Kidney capillary endothelial cell (primary cell): Measurements from ENCODE around the gene DMD.
"Not testable (repeated sequence)": the region's sequence is repeated elsewhere in the genome, so short reads cannot be mapped to it uniquely, and the experiment has no call there.

ENCODE experiments used
- DNase-seq: peaks from one replicate; pipeline ENCODE4 v3.0.0-alpha.2; 2018; ENCODE audit warnings: low spot score

The DMD gene

DNA sequence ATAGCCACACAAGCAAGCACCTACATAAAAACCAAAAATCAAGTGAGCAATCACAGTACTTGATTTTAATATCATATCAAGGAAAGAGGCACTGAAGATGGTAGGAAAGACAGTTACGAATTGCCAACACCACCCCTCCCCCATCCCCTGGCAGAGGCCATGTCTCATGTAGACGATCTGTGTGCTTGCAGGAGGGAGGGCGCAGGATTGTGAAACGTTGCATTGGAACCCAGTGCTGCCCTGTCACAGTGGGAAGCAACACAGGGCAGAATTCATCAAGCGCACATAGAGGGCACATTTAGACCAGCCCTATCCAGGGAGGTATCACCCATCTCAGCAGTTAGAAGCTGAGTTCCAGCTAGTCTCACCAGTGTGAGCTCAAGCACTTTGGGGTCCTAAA lies 359.8 kb downstream of the DMD start:
- DNase-seq: no peak

DNA sequence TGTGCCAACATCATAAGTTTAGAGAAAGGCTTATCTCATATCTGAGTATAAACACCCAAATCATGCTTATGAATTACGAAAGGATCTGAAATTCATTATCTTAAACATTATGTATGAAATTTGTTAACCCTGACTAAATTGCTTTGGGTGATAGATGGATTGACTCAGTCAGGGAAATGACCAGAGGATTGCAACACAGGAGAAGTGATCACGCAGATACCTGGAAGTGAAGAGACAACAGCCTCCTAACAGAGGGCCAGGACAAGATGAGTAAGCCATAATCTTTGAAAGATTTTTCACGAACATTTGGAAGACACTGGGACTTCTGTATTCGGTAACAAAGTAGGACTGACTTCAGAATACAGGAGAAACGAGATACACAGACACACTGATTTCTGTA lies 363.4 kb downstream of the DMD start:
- no peak for DNase-seq

DNA sequence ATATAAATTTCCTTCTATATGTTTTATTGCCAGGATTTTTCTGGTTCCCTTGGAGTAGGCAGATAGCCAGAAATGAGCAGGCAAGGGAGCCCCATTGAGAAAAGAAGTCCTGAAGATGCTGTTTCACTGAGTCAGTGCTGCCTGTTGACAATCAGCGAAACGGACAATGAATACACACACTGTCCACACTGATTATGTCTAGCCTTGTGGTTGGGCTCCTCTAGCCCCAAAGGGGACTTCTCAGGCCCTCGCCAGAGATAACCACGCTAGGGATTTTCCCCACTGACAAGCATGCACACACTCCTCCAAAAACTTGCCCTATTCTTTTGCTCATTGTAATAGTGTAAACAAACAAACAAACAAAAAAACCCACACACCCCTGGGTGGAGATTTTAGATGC lies 369.3 kb downstream of the DMD start:
- no peak for DNase-seq

DNA sequence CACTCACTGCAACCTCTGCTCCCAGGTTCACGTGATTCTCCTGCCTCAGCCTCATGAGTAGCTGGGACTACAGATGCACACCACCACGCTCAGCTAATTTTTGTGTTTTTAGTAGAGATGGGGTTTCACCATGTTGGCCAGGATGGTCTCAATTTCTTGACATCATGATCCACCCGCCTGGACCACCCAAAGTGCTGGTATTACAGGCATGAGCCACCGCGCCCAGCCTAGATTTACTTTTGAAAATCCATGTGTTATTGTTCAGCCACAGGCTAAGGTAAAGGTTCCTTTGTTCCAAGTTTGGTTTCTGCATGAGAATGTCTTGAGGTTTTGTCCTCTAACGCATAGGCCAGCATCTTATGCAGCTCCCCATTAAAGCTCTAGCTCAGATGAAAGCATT lies 371.6 kb downstream of the DMD start:
- no peak for DNase-seq

DNA sequence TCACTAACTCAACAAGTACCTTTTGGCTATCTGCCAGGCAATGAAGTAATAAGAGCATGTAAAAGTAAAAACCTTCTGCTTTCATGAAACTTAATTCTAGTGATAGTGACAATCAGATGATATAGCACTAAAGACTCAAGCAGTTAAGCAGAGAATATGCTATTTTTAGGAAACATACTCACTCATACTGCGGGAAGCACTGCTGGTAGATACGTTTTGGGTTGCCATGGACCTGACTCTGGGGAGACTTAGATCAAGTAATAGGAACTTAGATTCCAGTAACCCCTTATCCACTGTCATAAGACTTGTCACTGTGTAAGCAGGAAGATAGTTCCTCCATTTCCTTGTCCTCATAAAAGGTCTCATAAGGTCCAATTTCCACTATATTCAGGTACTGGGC lies 386.3 kb downstream of the DMD start:
- no peak for DNase-seq

DNA sequence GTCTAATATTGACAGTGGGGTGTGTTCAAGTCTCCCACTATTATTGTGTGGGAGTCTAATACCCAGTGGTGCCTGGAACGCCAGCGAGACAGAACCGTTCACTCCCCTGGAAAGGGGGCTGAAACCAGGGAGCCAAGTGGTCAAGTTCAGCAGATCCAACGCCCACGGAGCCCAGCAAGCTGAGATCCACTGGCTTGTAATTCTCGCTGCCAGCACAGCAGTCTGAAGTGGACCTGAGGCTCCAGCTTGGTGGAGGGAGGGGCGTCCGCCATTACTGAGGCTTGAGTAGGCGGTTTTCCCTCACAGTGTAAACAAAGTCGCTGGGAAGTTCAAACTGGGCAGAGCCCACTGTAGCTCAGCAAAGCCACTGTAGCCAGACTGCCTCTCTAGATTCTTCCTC lies 407.3 kb downstream of the DMD start:
- DNase-seq: no peak

DNA sequence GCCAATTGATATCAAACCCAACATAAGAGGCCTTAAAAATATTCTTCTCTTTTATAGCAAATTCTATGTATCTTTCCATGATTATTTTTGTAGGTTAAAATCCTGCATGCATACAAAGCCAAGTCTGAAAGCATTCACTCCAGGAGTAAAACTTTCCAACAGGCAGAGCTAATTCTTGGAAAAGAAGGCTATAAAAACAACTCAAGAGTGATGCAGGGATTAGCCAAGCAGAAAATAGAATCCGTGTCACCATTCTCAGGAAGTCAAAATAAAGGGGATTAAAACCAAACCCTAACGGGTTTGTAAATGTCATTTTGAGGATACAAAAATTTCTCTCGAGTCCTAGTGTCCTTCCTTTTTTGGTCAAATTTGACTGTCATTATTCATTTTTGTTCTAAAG lies 412.4 kb downstream of the DMD start:
- DNase-seq: no peak

DNA sequence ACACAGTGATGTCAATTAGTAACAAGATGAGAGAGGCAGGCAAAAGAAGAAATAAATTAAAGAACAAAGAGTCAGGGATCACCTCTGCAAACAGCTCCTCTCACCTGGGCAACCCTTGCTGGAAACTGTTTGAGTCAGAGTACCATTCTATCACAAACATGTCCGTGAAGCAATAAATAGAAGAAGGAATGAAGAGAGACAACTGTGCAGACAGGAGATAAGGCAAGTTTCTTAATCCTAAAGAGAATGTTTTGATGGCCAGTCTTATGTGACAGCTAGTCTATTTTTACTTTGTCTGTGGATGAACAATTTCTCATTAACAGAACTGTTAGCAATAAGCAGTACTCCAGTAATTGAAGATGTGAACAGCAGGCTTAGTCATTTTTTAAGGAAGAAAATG lies 422.4 kb downstream of the DMD start:
- no peak for DNase-seq

DNA sequence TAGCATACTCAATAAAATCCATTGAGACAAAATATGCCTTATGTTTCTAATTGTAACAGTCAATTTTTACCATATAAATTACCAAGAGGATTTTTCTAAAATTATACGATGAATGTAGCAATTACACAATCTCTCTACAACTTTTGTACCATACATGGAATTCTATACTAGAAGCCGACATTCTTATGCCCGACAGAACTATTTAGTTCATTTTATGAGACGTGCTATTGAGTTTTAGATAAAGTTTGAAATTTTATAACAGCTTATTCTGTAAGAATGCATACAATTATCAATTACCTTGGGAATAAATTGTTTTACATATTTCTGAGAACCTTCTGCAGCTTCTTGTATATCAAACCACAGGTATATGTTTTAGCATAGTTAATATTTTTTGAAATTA lies 431.2 kb downstream of the DMD start:
- DNase-seq: no peak

DNA sequence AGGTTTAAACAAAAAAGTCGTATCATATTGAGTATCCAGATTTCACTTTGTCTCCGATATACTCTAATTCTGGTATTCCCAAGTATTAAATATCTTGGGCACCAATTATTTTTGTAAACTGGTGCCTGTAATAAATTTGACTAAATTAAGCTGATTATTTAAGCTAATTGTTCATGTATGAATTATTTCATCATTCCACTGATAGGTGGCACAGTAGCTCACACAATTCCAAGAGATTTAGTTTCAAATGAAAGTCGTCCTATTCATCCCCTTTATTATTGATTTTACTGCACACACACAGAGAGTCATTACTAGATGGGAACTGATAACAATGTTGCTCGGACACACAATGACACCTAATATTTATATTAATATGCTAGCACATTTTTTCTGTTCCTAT lies 432.4 kb downstream of the DMD start:
- DNase-seq: no peak

DNA sequence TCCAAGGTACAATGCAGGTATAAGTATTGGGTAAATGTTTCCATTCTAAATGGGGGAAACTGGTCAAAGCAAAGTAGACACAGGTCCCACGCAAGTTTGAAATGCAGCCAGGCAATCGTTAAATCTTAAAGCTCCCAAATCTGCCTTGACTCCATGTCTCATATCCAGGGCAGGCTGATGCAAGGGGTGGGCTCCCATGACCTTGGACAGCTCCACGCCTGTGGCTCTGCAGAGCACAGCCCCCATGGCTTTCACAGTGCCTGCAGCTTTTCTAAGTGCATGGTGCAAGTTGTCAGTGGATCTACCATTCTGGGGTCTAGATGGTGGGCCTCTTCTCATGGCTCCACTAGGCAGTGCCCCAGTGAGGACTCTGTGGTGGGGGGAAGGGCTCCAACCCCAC lies 436.4 kb downstream of the DMD start:
- DNase-seq: no peak

DNA sequence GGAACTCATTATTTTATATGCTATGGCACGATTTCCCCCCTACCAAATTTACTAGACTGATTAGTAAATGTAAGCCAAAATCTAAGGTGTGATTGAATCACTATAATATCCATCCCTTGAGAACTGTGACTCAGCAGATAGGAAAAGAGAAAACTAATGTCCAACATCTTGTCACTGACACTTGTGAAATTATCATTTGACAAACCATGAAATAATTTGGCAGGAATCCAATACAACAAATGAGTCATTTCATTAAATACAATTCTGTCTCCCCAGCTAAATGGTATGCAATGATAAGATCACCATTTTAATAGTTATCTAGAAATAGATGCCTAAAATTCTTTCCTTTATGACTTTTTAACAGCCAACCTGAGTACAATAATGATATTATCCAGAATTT lies 462.3 kb downstream of the DMD start:
- no peak for DNase-seq

DNA sequence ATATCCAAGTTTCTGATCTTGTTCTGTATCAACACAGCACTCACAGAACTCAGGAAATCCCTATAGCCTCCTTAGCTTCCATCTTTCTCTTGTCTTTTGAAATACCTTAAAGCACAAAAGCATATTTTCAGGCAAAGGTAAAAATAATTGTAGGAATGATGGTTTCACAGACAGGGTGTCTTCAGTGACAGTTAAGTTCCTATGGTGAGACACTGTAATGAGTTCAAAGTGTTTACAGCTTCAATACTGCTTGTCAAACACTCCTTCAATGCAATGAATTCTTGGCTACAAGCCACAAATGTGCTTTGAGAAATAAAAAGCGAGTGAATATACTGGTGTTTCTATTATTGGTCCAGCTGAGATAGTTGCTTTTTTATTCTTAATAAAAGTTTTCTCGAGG lies 466.0 kb downstream of the DMD start:
- no peak for DNase-seq

DNA sequence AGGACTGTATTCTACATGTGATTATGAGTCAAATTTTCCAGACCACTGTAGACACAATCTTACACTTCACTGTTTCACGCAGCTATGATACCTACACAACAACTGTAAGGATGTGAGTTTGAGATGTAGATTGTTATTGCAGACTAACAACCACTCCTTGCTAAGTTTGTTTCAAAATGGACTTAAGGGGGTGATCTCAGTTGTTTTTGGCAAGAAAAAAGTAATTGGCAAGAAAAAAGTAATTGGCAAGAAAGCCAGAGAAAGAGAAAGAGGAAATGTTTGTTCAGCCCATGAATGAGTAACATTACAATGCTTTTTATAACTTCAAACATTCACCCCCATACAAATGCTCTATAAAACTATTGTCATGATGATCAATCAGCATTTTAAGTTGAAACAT lies 466.4 kb downstream of the DMD start:
- no peak for DNase-seq

DNA sequence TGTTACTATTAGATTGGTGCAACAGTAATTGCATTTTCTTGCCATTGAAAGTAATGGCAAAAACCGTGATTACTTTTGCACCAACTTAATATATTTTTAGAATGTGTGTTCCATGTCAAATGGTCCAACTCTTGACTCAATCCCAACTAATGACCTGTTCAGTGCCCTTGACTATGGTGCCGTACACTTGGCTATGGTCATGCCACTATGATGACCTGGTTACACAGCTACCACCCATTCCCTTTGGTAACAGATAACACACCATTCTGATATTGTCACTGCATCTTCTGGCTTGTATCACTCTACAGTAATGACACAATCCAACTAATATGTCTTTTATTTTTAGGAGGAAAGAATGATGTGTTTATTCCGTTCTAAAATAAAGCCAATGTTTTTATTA lies 469.4 kb downstream of the DMD start:
- DNase-seq: no peak

DNA sequence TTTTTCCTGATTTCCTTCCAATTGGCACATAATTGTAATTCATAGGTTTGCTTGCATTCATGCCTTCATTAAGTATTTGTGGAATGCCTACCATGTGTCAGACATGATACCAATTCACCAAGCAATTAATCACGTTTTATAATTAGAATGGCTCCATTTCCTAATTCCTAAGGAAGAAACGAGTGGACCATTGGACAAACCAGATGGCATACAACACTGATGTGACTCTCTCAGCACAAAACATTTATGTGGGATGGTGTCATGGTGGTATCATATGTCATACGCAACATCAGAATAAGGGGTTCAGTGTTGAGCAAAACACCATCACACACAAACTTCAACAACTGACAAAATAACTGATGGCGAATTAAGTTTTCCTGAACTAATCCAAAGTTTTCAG lies 502.8 kb downstream of the DMD start:
- no peak for DNase-seq

DNA sequence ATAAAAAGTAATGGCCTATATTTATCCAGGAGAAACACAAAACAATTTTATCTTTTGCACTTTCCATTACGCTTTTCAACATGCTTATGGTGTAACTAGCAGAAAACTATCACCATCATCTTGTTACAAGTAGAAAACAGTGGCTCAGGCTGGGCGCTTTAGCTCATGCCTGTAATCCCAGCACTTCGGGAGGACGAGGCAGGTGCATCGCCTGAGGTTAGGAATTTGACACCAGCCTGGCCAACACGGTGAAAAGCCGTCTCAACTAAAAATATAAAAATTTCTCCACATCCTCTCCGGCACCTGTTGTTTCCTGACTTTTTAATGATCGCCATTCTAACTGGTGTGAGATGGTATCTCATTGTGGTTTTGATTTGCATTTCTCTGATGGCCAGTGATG lies 506.0 kb downstream of the DMD start:
- not testable (repeated sequence) for DNase-seq

DNA sequence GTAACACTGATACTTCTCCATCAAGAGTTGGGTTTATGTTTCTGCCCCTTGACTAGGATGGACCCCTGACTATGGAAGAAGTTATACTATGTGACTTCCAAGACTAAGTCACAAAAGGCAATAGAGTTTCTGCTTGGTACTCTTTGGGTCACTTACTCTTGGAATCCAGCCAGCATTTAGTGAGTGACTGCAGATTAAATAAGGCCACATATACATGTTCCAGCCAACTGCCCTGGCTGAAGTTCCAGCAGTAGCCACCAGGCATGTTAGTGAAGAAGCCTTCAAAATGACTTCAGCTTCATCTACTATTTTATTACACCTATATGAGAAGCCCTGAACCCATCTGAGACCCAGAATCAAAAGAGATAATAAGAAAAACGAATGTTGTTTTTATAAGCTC lies 524.0 kb downstream of the DMD start:
- DNase-seq: no peak

DNA sequence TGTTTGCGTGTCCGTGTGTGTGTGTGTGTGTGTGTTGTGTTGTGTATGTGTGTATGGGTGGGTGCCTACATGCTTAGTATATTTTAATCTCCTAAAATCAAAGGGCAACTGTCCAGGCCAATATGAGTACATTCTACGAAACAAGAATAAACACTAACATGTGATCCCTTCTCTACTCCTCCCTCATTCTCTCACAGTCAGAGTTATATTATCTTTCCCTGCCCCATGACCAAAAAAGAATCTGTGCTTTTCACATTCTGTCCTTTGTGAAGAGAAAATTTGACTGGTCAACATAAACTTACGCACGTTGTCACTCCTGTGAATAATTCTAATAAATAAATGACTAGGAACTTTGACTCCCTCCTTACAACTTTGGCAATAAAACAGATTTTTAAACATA lies 532.9 kb downstream of the DMD start:
- no peak for DNase-seq

DNA sequence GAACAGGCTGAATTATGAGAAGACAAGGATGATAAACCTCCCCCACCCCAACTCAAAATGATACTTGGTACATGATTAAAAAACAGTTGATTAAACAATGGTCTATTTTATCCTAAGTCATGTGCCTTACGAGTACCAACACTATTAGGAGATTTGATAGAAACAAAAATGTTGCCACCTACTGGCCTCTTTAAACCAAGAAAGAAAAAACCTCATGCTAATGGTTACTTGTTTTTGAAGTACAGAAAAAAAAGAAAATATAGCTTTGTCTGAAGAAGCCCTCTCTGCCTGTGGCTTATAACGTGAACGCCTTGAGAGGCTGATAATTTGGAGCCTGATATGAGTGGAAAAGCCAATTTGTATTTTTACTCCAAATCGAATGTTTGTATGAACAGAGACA lies 538.2 kb downstream of the DMD start:
- DNase-seq: no peak

DNA sequence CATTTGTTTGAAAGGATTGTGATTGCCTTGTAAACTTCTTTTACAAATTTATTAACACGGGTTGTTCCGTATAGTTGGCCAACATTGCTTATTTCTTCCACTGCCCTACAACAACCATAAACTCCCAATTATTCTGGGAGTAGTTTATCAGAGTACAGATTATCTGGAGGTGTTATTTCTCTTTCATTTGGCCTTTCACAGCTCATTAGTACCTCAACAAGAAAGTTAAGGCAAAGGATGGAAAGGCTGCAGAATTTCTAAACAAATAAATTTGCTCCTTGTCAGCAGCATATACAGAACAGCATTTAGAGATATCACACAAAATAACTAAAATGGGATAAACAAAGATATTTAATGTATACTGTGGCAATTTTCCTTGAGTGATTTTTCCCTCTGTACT lies 548.8 kb downstream of the DMD start:
- no peak for DNase-seq

DNA sequence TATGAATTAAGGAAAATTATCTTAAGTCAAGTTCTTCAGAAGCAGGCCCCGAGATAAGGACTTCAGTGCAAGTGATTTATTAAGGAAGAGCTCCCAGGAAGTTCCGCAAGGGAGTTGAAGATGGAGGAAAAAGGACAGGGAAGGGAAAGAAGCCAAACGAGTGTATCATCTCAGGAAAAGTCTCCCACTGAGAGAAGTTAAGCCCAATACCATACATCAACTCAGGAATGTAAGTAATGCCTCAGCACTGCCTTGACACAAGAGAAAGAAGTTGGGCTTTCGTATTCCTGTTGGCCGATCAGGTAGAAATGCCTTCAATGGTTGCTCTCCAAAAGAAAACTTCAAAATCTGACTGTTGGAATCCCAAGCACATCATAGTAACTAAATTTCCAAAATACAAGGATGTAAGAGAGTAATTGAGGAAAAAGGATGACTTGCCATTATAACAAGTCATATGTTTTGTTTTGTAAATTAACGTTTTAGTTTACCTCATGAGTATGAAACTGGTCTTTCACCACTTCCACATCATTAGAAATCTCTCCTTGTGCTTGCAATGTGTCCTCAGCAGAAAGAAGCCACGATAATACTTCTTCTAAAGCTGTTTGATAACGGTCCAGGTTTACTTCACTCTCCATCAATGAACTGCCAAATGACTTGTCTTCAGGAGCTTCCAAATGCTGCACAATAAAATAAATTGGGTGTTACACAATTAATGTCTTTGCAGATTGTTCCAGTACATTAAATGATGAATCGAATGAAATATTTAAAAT lies 566.7 kb downstream of the DMD start:
- DNase-seq: no peak

DNA sequence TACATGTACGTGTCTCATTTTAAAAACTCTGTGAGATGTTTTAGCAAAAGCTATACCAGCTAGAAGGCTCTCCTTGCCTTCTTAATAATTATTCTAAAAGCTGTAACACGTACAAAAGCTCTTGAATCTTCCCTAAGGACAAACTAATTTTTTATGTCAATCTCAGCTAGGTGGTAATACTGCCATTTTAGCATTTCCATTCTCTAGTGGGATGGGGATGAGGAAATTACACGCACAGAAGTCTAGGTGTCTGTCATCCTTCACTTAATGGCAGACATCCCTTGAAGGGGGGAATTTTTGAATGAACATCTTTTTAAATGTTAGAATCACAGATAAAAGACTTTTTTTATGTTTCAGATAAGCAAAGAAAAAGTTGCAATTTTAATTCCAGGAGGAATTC lies 569.1 kb downstream of the DMD start:
- DNase-seq: no peak

DNA sequence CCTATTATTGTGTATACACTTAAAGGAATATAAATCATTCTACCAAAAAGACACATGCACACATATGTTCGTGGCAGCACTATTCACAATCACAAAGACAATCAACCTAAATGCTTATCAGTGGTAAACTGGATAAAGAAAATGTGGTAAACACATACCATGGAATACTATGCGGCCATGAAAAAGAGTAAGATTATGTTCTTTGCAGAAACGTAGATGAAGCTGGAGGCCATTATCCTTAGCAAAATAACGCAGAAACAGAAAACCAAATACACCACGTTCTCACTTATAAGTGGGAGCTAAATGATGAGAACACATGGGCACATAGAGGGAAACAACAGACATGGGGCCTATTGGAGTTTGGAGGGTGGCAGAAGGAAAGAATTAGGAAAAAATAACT lies 593.2 kb downstream of the DMD start:
- DNase-seq: no peak

DNA sequence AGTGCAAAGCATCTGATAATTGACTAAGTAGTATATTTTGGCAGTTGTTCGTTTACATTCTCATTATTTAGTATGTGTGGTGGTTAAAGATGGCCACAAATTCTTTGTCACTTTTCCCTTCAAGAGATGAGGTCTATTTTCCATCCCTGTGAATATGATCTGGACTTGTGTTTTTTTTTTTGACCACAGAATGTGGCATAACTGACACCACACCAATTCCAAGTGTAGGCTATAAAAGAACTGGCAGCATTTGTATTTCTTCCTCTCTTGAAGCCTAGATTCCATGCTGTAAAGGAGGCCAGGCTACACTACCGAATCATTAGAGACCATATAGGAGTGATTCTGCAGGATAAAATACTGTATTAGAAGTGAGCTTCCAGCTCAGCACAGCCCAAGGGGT lies 596.6 kb downstream of the DMD start:
- no peak for DNase-seq
